IPS DF 6.9 (cell line): Measurements from ENCODE around the gene KNSTRN.

Experiments used
- DNase-seq: peaks from one replicate; pipeline ENCODE4 v3.0.0-alpha.2; 2013; ENCODE audit warnings: low read depth, low spot score
- H3K27ac ChIP-seq: one replicate; pipeline ENCODE4 v1.5.1; 2013; ENCODE audit warnings: low read length, control low read depth
- H3K27me3 ChIP-seq: 2 replicates; pipeline ENCODE4 v1.6.1; 2013; ENCODE audit warnings: mild to moderate bottlenecking, low read length; ENCODE audit not compliant: control insufficient read depth, insufficient read depth
- H3K36me3 ChIP-seq: 2 replicates; pipeline ENCODE4 v1.6.1; 2013; ENCODE audit warnings: low read length; ENCODE audit not compliant: control insufficient read depth, insufficient read depth
- H3K4me1 ChIP-seq: 2 replicates; pipeline ENCODE4 v1.6.1; 2013; ENCODE audit warnings: low read length; ENCODE audit not compliant: control insufficient read depth, insufficient read depth
- H3K4me3 ChIP-seq: 2 replicates; pipeline ENCODE4 v1.5.1; 2013; ENCODE audit warnings: mild to moderate bottlenecking, low read length
- H3K9me3 ChIP-seq: 2 replicates; pipeline ENCODE4 v1.6.1; 2013; ENCODE audit warnings: low read length, inconsistent platforms; ENCODE audit not compliant: control insufficient read depth, insufficient read depth
- WGBS: extraction: QIAGEN DNeasy Blood & Tissue Kit; methylation state at CpG from one replicate; pipeline ENCODE4 v1.1.7; 2013; ENCODE audit warnings: mixed read lengths, missing lambda C conversion rate; ENCODE audit not compliant: insufficient read length, insufficient coverage; 5-methylcytosine and 5-hydroxymethylcytosine counted together

The KNSTRN gene

DNA sequence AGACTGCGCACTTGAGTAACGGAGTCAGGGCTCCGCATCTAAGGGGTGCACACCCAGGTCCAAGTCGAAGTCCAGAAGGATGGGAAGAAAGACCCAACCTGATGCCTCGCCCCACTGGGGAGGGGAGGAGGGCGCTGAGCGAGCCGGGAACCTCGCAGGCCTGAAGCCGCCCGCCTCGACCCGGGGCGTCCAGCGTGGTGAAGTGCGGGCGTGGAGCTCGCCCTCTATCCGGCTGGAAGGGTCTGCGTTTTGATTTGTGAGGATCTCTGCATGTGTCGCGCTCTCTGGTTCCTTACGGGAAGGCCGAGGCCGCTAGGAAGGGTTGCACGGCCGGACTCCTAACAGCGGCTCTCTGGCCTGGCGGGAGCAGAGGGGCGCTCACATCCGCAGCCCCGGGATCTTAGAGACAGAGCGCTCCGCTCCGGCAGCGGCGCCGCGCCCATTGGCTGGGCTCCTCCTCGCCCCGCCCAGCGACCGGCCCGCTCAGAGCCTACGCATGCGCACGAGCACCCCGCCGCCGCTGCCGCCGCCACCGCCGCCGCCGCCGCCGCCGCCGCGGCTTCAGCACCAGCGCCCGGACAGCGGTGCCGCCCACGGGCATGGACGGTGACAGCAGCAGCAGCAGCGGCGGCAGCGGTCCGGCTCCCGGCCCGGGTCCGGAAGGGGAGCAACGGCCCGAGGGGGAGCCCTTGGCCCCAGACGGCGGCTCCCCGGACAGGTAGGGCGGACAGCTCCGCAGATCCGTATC lies 24.6 kb upstream of the KNSTRN start, which contains the start of gene DISP2:
TSS of gene DISP2 (plus strand) at position 497 of the 748 bp plus-strand sequence. CDS start at position 600, 103 bp downstream.
- Histone ChIP-seq H3K4me1 (peaks cover 15% of the 10 kb centered on the region), H3K36me3 (no peaks in the 10 kb centered on the region), H3K4me3 (peak within 1 kb of the TSS; percentile 44; the same call in 1 of the 2 replicates), H3K9me3 (no peaks in the 10 kb centered on the region), H3K27ac (no peak within 1 kb of the TSS), H3K27me3 (peaks cover 2% of the 10 kb centered on the region; the same call in 1 of the 2 replicates)
- no peak for DNase-seq
- no CpG with 5 or more reads among the region's 82 CpGs for WGBS

DNA sequence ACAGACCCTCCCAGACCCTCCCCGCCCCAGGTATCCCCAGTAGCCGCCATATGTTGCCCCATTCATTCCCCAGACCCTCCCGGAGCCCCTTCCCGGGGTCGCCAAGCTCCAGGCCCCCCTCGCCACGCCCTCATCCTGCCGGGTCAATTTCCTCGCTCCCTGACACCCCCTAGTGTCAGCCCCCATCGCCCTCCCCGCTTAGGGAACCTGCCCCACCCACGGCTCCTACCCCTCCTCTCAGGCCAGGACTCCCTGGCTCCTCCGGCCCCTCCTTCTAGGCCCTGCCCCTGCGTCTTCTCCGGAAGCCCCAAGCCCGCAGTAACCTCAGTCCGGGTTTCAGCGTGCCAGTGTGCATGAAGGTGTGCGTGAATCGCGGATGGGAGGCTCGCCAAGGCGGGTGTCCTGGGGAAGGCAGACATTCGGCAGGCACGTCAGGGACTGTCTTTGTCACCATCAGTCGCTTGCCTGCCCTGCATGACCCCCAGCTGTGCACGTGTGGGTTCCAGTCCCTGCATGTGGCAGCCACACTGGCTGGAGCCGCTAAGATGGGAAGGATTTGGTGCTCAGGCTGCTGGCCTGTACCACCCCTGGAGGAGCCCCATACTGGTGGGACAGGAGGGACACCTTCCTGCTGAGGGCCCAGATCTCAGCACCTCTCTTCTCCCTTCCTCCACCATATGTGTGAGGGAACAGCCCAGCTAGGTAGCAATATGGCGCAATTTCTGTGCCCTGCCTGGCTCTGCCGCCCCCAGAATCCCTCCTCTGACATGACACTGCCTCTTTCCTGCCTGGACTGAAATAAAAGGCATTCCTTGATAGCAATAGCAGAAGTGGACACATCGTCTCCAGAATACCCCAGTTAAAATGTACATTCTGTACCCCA lies 23.8 kb upstream of the KNSTRN start:
- peaks cover 15% of the 10 kb centered on the region for H3K4me1 ChIP-seq
- peaks cover 2% of the 10 kb centered on the region; the same call in 1 of the 2 replicates for H3K27me3 ChIP-seq
- H3K27ac ChIP-seq = no peak overlapping the region
- H3K36me3 ChIP-seq = no peaks in the 10 kb centered on the region
- peak overlapping the region; percentile 44; the same call in 1 of the 2 replicates for H3K4me3 ChIP-seq
- WGBS = no CpG with 5 or more reads among the region's 31 CpGs
- H3K9me3 ChIP-seq = no peaks in the 10 kb centered on the region
- no peak for DNase-seq

DNA sequence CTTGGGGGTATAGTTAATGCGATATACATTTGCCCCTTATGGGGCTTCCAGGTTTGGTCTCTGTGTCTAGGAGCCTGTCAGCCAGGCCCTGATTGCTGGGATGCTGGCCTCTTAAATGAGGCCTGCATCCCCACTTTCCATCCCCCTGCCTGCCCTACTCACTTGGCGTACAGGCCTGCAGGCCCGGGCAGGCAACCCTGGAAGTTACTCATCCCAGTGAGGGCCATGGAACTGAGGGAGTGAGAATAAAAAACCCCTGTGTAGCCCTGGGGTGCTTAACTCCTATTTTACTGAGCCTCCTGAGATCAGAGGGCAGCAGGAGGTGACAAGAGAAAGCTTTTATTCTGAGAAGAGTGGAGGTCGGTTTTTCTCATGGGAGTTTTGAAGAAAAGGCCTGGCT lies 22.5 kb upstream of the KNSTRN start:
- H3K9me3 ChIP-seq = no peaks in the 10 kb centered on the region
- no peak overlapping the region for H3K27ac ChIP-seq
- peaks cover 4% of the 10 kb centered on the region for H3K4me1 ChIP-seq
- DNase-seq = no peak
- no peaks in the 10 kb centered on the region for H3K36me3 ChIP-seq
- peaks cover 2% of the 10 kb centered on the region; the same call in 1 of the 2 replicates for H3K27me3 ChIP-seq
- no CpG with 5 or more reads among the region's 4 CpGs for WGBS
- no peak overlapping the region for H3K4me3 ChIP-seq

DNA sequence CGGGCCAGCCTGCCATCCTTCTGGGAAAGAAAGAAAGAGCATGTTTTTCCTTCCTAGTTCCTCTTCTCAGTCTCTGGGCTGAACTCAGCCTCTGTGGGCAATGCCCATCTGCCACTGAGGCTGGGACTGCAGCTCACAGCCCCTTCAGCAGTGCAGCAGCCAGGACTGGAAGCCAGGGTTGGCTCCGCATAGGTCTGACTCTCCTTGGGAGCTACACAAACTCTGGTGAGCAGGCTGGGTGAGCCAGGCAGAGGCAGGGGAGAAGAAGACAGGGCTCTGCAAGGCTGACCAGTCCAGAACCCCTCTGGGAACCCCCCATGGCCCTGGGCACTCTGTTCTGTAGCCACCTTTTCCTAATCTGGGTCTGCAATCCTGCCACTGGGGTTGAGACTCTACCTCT lies 20.9 kb upstream of the KNSTRN start:
- no peaks in the 10 kb centered on the region for H3K9me3 ChIP-seq
- no CpG with 5 or more reads among the region's 2 CpGs for WGBS
- no peak overlapping the region for H3K4me3 ChIP-seq
- no peak overlapping the region for H3K27ac ChIP-seq
- DNase-seq = no peak
- peaks cover 2% of the 10 kb centered on the region; the same call in 1 of the 2 replicates for H3K27me3 ChIP-seq
- H3K4me1 ChIP-seq = peaks cover 4% of the 10 kb centered on the region
- H3K36me3 ChIP-seq = no peaks in the 10 kb centered on the region

DNA sequence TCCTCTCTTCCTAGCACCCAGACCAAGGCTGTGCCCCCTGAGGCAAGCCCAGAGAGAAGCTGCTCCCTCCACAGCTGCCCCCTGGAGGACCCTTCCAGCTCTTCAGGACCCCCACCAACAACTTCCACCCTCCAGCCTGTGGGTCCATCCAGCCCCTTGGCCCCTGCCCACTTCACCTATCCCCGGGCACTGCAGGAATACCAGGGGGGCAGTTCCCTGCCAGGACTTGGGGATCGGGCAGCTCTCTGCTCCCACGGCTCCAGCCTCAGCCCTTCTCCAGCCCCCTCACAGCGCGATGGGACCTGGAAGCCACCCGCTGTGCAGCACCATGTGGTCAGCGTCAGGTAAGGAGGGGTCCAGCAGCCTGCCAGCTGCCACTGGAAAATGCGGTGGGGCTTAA lies 18.9 kb upstream of the KNSTRN start:
- Histone ChIP-seq H3K9me3 (no peaks in the 10 kb centered on the region), H3K27ac (no peak overlapping the region), H3K27me3 (no peaks in the 10 kb centered on the region; the same call in 1 of the 2 replicates), H3K36me3 (no peaks in the 10 kb centered on the region), H3K4me3 (no peak overlapping the region), H3K4me1 (peaks cover 5% of the 10 kb centered on the region)
- WGBS = no CpG with 5 or more reads among the region's 8 CpGs
- DNase-seq = no peak

DNA sequence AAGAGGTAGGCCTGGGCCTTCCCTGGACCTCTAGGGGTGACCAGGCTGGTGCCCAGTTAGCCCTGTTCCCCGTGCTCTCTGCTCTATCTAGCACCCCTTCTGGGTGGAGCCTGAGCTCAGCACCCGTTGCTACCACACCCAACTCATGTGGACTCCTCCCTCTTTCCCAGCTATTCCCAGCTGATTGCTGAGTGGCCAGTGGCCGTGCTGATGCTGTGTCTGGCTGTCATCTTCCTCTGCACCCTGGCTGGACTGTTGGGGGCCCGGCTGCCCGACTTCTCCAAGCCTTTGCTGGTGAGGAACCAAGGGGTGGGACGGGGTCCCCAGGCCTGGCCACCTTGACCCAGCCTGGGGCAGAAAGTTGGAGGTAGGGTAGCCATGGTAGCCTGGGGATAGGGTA lies 18.3 kb upstream of the KNSTRN start:
- Histone ChIP-seq H3K4me3 (no peak overlapping the region), H3K36me3 (no peaks in the 10 kb centered on the region), H3K9me3 (no peaks in the 10 kb centered on the region), H3K27me3 (no peaks in the 10 kb centered on the region; the same call in 1 of the 2 replicates), H3K27ac (no peak overlapping the region), H3K4me1 (peaks cover 1% of the 10 kb centered on the region; the same call in 1 of the 2 replicates)
- DNase-seq = no peak
- WGBS = no CpG with 5 or more reads among the region's 6 CpGs

DNA sequence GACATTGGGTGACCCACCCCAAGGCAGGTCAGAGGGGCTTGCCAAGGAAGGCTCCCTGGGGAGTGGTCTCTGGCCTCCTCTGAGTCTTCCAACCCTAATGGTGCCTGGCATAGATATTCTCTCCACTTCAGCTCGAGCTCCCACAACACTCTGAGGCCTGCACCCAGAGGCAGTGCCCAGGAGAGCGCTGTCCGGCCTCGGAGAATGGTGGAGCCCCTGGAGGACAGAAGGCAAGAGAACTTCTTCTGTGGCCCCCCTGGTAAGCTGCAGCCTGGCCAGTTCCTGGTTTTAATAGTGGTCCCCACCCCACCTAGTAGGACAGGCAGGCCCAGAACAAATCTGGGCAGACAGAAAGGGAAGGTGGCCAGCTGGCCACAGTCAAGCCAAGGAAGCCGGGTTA lies 17.5 kb upstream of the KNSTRN start:
- no peak for DNase-seq
- Histone ChIP-seq H3K4me3 (no peak overlapping the region), H3K9me3 (no peaks in the 10 kb centered on the region), H3K36me3 (no peaks in the 10 kb centered on the region), H3K4me1 (peaks cover 1% of the 10 kb centered on the region; the same call in 1 of the 2 replicates), H3K27ac (no peak overlapping the region), H3K27me3 (no peaks in the 10 kb centered on the region; the same call in 1 of the 2 replicates)
- no CpG with 5 or more reads among the region's 5 CpGs for WGBS

DNA sequence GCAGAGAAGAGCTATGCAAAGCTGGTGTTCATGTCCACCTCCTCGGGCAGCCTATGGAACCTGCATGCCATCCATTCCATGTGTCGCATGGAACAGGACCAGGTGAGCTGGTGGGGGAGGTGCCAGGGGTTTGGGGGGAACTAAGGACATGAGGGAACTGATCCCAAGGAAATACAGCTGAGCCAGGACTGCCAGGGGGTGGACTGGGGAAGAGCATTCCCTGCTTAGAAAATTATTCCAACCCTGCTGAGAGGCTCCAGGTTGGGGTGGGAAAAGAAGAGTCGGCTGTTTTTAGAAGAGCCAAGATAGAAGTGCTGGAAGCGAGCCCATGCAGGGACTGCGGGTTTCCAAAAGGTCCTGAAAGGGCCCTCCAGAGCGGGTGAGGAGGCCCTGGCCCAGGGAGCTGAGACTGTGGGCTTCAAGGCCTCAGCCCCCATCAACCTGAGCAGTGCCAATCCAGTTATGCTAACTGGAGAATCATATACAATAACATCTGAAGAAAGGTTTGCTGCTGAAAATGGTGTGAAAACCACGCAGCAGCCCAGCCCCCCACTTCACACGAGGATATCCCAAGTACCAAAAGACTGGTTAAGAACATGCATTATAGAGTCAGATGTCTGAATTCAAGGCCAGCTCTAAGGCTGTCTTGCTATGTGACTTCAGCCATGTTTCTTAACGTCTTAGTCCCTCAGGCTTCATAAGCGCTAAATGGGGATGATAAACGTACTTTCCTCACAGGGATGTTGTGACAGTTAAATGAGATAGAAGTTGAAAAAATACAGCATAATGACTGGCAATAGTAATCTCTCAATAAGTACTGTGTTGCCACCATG lies 16.7 kb upstream of the KNSTRN start:
- WGBS = no CpG with 5 or more reads among the region's 11 CpGs
- H3K27ac ChIP-seq = no peak overlapping the region
- no peak for DNase-seq
- peaks cover 1% of the 10 kb centered on the region; the same call in 1 of the 2 replicates for H3K4me1 ChIP-seq
- no peak overlapping the region for H3K4me3 ChIP-seq
- no peaks in the 10 kb centered on the region; the same call in 1 of the 2 replicates for H3K27me3 ChIP-seq
- H3K36me3 ChIP-seq = no peaks in the 10 kb centered on the region
- H3K9me3 ChIP-seq = no peaks in the 10 kb centered on the region

- Histone ChIP-seq H3K4me3 (no peak overlapping the region), H3K27ac (no peak overlapping the region)
These were observed 15.8 kb upstream of the KNSTRN start for GRCh38 chr15:40366457-40367370.

More at GRCh38 chr15:40366457-40367370, 15.8 kb upstream of the KNSTRN start:
- H3K27me3 ChIP-seq = no peaks in the 10 kb centered on the region; the same call in 1 of the 2 replicates
- H3K36me3 ChIP-seq = no peaks in the 10 kb centered on the region
- H3K9me3 ChIP-seq = no peaks in the 10 kb centered on the region
- no peak for DNase-seq
- WGBS = no CpG with 5 or more reads among the region's 14 CpGs
- H3K4me1 ChIP-seq = peaks cover 1% of the 10 kb centered on the region; the same call in 1 of the 2 replicates
